CD4-positive, alpha-beta memory T cell (primary cell): Measurements from ENCODE around the gene LHX1. TPM values are rescaled to one million over a fixed set of nuclear protein-coding genes. Genes with fewer than 3 reads are reported as not detected.

Experiments
- CTCF ChIA-PET: fragments of 350-600 bp; sonication (Branson Sonifier 250); formaldehyde crosslinking; loops from one replicate; lab custom pipeline; 2021; ENCODE audit warnings: inconsistent platforms; ENCODE audit not compliant: partially characterized antibody; lab: Charles Lee
- POLR2A ChIA-PET: fragments of 350-600 bp; sonication (Branson Sonifier 250); formaldehyde crosslinking; loops from one replicate; lab custom pipeline; 2021; ENCODE audit not compliant: partially characterized antibody; lab: Charles Lee
- DNase-seq, 5 donors: peaks; one replicate each; pipeline versions ENCODE4 v3.0.0 to v3.0.0-alpha.2; 2020 to 2022; ENCODE audit warnings: mixed read lengths in 1 of 5
- H3K27ac ChIP-seq: one replicate; pipeline ENCODE4 v1.7.0; 2013; ENCODE audit warnings: low read depth, low read length
- H3K27me3 ChIP-seq: 2 replicates; pipeline ENCODE4 v1.7.0; 2013; ENCODE audit warnings: mild to moderate bottlenecking, low read length, moderate library complexity; ENCODE audit not compliant: insufficient read depth
- H3K36me3 ChIP-seq: 2 replicates; pipeline ENCODE4 v1.7.0; 2013; ENCODE audit warnings: mild to moderate bottlenecking, low read length, moderate library complexity; ENCODE audit not compliant: insufficient read depth
- H3K4me1 ChIP-seq: 2 replicates; pipeline ENCODE4 v1.7.0; 2013; ENCODE audit warnings: mild to moderate bottlenecking, low read length, moderate library complexity; ENCODE audit not compliant: insufficient read depth
- H3K4me3 ChIP-seq, 2 donors: one replicate each; pipeline ENCODE4 v1.7.0; 2013; ENCODE audit warnings: low read length in 2 of 2, mild to moderate bottlenecking in 1 of 2
- H3K9me3 ChIP-seq, 2 donors: one replicate each; pipeline ENCODE4 v1.7.0; 2013; ENCODE audit warnings: low read length in 2 of 2, control low read depth in 1 of 2; ENCODE audit not compliant: control insufficient read depth in 1 of 2
- H3K27ac Mint-ChIP-seq, 7 donors: one replicate each; pipeline ENCODE4 v1.8.0; 2020 to 2021; ENCODE audit warnings: mixed read lengths in 7 of 7, mild to moderate bottlenecking in 6 of 7, inconsistent platforms in 3 of 7, moderate library complexity in 3 of 7
- H3K27me3 Mint-ChIP-seq, 2 donors: one replicate each; pipeline ENCODE4 v1.8.0; 2020 to 2021; ENCODE audit warnings: mixed read lengths in 2 of 2
- H3K36me3 Mint-ChIP-seq, 2 donors: one replicate each; pipeline ENCODE4 v1.8.0; 2020 to 2021; ENCODE audit warnings: mixed read lengths in 2 of 2, inconsistent platforms in 1 of 2, mild to moderate bottlenecking in 1 of 2
- H3K4me1 Mint-ChIP-seq, 4 donors: one replicate each; pipeline ENCODE4 v1.8.0; 2020 to 2021; ENCODE audit warnings: mixed read lengths in 4 of 4, mild to moderate bottlenecking in 1 of 4
- H3K4me3 Mint-ChIP-seq, 8 donors: one replicate each; pipeline ENCODE4 v1.8.0; 2020 to 2021; ENCODE audit warnings: mixed read lengths in 8 of 8, mild to moderate bottlenecking in 7 of 8, moderate library complexity in 6 of 8, inconsistent platforms in 3 of 8
- H3K9me3 Mint-ChIP-seq, 8 donors: one replicate each; pipeline ENCODE4 v1.8.0; 2020 to 2021; ENCODE audit warnings: mixed read lengths in 8 of 8, mild to moderate bottlenecking in 5 of 8, inconsistent platforms in 3 of 8, moderate library complexity in 1 of 8
- intact Hi-C: fragments of 100-400 bp; cut with micrococcal nuclease; formaldehyde crosslinking; loops from one replicate; pipeline ENCODE4 v1.15.1; 2023
- polyA plus RNA-seq, 2 donors: library from polyadenylated mRNA; unstranded; fragments of 300-500 nt; fragmentation: Illumina TruSeq; gene quantifications; one replicate each; pipeline ENCODE4 v1.2.3, GENCODE V29; 2021
- total RNA-seq, 2 experiments: library from RNA; stranded (reverse); gene quantifications; one replicate each; pipeline ENCODE4 v1.2.3, GENCODE V29; 2021

The LHX1 gene
- total RNA-seq: not detected
- polyA plus RNA-seq: not detected

DNA sequence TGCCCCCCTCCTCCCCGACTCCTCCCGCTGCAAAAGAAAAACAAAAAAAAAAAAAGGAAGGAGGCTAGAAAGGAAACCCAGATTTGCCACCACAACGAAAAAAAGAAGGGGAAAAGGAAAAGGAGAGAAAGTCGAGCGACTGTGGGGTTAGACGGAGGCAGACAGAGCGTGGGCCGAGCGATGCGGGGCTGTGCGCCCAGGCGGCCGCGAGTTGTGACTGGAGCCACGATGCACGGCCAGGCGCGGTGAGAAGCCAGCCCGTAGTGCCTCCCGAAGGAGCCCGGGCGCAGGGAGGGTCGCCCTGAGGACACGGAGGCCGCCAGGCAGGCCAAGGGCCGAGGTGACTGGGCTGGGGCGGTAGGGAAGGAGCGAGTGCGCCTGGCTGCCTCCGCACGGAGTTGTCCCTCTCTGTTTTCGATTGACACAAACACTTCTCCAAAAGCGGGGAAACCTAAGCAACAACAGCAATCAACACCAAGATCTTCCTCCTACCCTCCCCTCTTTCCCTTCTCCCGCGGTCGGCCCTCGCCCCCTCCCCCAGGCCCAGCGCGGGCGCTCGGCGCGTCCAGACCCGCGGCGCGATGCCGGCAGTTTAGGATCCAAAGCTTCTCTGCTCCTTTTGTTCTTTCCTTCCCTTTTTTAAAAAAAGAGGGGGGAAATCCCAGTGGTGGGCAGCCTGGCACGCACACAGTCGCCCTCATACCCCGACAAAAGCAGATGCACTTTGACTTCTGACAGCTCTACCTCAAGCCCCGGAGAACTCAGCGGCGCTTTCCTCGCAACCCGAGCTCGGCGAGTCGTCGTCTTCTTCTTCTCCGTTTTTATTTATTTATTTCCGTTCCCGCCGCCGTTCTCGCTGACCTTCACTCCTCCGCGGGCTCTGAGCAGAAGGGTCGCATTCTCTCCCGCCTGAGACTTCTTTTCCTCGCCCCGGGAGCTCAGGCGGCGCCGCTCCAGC is at the start of gene LHX1:
LHX1 (plus strand) TSS at position 475 of the 958 bp plus-strand sequence. CDS start 723 bp downstream, outside the sequence.
- H3K27me3 ChIP-seq: peaks cover 93% of the 10 kb centered on the region
- no peak within 1 kb of the TSS for H3K27ac ChIP-seq
- ChIA-PET POLR2A (interaction anchor here (1.6 to 3.8 kb wide), 4 partner anchors 7 to 12 kb away, joined by 5 to 17 read pairs (median 10); partner anchors contain the start of gene AATF), CTCF (interaction anchor here (1.0 kb wide), 1 partner anchor 12 kb away, joined by 4 read pairs; the partner anchor contains the start of gene AATF)
- intact Hi-C loops: no loop called here
- Mint-ChIP-seq H3K9me3 (peaks cover 0 to 27% (median 2%) of the 10 kb centered on the region in 8 donors), H3K4me1 (peaks cover 42 to 87% (median 62%) of the 10 kb centered on the region in 4 donors), H3K36me3 (peaks cover 0 to 2% of the 10 kb centered on the region in 2 donors), H3K27ac (peak within 1 kb of the TSS in 6 of 7 donors; percentile 3 to 86 (median 76)), H3K27me3 (peaks cover 72 to 73% of the 10 kb centered on the region in 2 donors), H3K4me3 (peak within 1 kb of the TSS; percentile 71 to 88 (median 83))
- DNase-seq: peak in 2 of 5 donors; percentile 25 to 32
- H3K4me1 ChIP-seq: peaks cover 81% of the 10 kb centered on the region
- peak within 1 kb of the TSS in 1 of 2 donors; percentile 35 for H3K4me3 ChIP-seq
- H3K36me3 ChIP-seq: no peaks in the 10 kb centered on the region
- no peaks in the 10 kb centered on the region for H3K9me3 ChIP-seq

DNA sequence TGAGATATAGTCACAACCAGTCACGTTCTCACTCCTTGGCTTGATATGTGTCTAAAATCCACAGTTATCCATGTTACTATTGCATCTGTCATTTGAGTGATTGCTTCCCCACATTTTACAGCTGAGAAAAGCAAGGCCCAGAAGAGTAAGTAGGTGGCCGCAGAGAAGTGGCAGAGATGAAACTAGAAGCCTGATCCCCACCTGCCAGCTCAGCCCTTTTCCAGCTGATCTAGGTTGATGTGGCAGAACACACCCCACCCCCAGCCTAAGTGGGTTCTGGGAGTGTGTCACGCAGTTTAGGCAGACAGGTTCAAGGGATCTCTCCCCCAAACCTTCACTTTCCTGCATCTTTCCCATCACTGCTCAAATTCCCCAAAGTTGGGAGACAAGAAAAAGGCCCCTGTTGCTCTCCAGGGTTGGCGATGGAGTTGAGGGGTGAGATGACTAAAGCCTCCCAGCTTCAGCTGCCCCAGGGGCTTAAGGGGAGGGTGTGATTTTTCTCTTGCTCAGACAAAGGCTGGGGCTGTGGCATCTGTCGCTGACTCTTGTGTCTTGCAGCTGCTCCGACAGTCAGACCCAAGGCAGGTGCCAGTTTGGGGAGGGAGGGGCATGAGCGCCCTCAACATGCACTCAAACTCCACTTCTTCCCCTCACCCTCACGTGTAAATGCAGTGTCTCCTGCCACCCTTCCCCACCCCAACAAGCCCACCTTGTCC is 48.9 kb upstream of the LHX1 start:
- peaks cover 16 to 30% of the 10 kb centered on the region in 2 donors for H3K27me3 Mint-ChIP-seq
- no peak overlapping the region for H3K27ac Mint-ChIP-seq

DNA sequence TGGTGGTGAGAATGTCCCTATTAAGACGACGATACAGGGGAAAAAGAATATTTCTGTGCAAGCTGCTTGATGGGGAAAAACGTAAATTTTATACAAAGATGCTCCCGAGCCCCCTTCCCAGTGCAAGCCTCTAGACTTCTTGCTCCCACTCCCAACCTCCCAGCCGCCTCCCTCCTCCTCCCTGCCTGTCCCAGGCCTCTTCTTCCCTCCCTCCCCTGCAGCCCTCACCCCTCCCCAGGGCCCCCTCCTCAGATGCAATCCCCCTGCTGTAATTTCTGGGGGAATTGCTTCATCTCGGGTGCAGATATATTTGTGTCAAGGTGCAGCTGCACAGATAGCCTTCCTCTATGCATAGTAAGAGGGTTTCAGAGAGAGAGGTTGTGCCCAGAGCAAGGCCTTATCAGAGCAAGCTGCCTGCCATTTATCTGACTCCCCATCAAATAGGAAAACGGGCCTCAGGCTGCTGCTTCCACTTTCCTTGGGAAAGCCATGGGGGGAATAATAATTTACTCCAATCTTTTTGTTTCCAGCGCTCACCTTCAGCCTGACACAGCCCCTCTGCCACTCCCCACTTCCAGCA is 47.4 kb upstream of the LHX1 start:
- H3K4me3 Mint-ChIP-seq: no peak overlapping the region
- no peaks in the 10 kb centered on the region for H3K4me1 Mint-ChIP-seq
- H3K27ac Mint-ChIP-seq: no peak overlapping the region
- no peaks in the 10 kb centered on the region for H3K36me3 ChIP-seq
- ChIA-PET POLR2A (no interaction called here), CTCF (no interaction called here)
- H3K4me3 ChIP-seq: no peak overlapping the region
- peaks cover 16 to 28% of the 10 kb centered on the region in 2 donors for H3K27me3 Mint-ChIP-seq
- H3K4me1 ChIP-seq: no peaks in the 10 kb centered on the region
- no peak for DNase-seq
- H3K27ac ChIP-seq: no peak overlapping the region
- H3K27me3 ChIP-seq: no peaks in the 10 kb centered on the region
- peaks cover 0 to 4% (median 0%) of the 10 kb centered on the region in 8 donors for H3K9me3 Mint-ChIP-seq
- intact Hi-C loops: no loop called here
- H3K36me3 Mint-ChIP-seq: no peaks in the 10 kb centered on the region
- H3K9me3 ChIP-seq: no peaks in the 10 kb centered on the region

More for the DNA sequence above, 48.9 kb upstream of the LHX1 start:
- DNase-seq: no peak
- Histone ChIP-seq H3K4me1 (no peaks in the 10 kb centered on the region), H3K4me3 (no peak overlapping the region), H3K9me3 (no peaks in the 10 kb centered on the region), H3K27me3 (no peaks in the 10 kb centered on the region), H3K36me3 (no peaks in the 10 kb centered on the region), H3K27ac (no peak overlapping the region)
- intact Hi-C loops: no loop called here
- ChIA-PET POLR2A (no interaction called here), CTCF (no interaction called here)
- Mint-ChIP-seq H3K9me3 (peaks cover 0 to 4% (median 0%) of the 10 kb centered on the region in 8 donors), H3K4me3 (no peak overlapping the region), H3K4me1 (no peaks in the 10 kb centered on the region), H3K36me3 (no peaks in the 10 kb centered on the region)

DNA sequence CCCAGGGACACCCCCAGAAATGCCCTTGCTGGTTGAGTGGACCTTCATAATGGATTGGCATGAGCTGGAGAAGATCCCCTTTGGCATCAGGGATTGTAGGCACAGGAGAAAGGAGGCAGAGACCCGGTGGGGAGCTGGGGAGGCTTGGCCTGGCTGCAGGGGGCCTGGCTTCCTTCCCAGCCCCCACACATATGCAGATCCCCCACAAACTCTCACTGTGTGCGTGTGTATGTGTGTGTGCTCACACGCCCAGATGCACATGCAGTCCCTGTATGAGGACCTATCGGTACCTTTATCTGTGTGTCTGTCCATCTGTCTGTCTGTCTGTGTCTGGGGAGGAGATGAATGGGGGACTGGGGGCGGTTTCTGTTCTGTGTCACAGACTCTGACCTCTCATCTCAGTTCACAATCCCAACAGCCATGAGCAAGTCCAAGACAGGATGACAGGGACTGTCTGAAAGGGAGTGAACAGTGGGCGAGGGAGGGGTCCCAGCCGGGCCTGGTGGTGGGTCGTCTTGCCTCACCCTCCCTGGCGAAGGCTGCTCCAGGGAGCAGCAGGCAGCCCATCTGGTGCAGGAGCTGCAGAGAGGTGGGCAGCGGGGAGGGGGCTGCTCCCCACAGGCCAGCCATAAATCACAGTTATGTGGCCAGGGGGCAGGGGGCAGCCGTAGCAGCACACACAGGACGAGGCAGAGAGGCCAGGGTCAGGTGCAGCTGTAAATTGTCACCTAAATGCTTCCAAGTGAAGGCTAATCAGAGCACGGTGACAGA is 46.7 kb upstream of the LHX1 start:
- no peak overlapping the region for H3K27ac Mint-ChIP-seq
- Histone ChIP-seq H3K4me3 (no peak overlapping the region), H3K36me3 (no peaks in the 10 kb centered on the region), H3K27ac (no peak overlapping the region), H3K27me3 (no peaks in the 10 kb centered on the region), H3K4me1 (no peaks in the 10 kb centered on the region), H3K9me3 (no peaks in the 10 kb centered on the region)
- intact Hi-C loops: no loop called here
- peaks cover 13 to 24% of the 10 kb centered on the region in 2 donors for H3K27me3 Mint-ChIP-seq
- no peak for DNase-seq
- peaks cover 0 to 4% (median 0%) of the 10 kb centered on the region in 8 donors for H3K9me3 Mint-ChIP-seq
- H3K4me3 Mint-ChIP-seq: no peak overlapping the region
- H3K36me3 Mint-ChIP-seq: no peaks in the 10 kb centered on the region
- ChIA-PET CTCF (no interaction called here), POLR2A (no interaction called here)
- H3K4me1 Mint-ChIP-seq: no peaks in the 10 kb centered on the region

DNA sequence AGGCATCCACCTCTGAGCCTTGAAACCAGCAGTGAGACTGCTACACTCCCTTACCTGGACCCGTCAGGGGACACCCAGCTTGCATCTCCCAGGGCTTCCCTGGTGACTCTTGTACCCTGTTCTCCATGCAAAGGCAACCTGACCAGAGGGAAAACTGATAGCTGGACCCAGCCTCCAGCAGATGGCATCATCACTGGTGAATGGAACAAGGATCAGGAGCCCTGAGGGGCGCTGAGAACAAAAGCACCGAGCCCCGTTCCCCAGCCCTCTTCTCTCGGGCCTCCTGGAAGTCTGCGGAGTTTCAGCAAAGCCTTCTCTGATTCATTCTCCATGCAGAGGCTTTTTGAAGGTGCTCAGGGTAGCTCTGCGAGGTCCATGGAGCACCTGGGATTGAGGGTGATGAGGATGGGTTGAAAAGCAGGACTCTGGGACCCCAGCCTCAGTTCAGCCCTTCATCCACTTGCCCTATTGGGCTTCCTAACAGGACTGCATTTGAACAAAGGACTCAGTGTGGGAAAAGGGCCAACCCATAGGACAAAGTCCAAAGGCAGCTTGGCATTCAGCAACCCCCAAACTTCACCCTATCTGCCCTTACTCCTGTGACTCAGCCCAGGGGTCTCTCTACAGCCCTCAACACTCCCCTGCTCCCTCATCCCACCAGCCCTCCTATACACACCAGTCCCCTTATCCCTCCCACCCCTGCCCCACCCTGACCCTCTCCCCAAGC is 45.0 kb upstream of the LHX1 start:
- ChIA-PET CTCF (no interaction called here), POLR2A (no interaction called here)
- no peak overlapping the region for H3K4me3 ChIP-seq
- H3K4me1 ChIP-seq: no peaks in the 10 kb centered on the region
- no peaks in the 10 kb centered on the region for H3K9me3 ChIP-seq
- H3K36me3 ChIP-seq: no peaks in the 10 kb centered on the region
- intact Hi-C loops: no loop called here
- Mint-ChIP-seq H3K4me1 (no peaks in the 10 kb centered on the region), H3K4me3 (no peak overlapping the region), H3K27ac (no peak overlapping the region), H3K9me3 (peaks cover 0 to 3% (median 0%) of the 10 kb centered on the region in 8 donors), H3K27me3 (peaks cover 8 to 16% of the 10 kb centered on the region in 2 donors), H3K36me3 (no peaks in the 10 kb centered on the region)
- DNase-seq: no peak
- no peak overlapping the region for H3K27ac ChIP-seq
- H3K27me3 ChIP-seq: no peaks in the 10 kb centered on the region

DNA sequence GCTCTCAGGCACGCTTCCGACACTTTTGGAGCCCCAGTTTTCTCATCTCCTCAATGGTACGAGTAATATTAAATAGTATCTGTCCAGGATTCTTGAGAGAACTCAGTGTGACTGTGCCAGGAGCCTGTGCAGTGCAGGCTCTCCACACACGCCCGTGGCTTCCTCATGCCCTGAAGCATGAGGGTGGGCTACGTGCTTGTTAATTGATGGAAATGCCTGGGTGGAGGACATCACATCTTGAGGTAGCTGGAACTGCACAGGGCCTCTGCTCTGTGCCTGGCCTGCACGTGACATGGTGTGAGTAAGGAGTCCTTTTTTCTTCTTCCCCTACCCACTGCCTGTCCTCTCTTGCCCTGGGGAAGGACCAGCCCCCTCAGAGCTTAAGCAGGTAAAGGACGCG is 43.1 kb upstream of the LHX1 start:
- intact Hi-C loops: no loop called here
- Mint-ChIP-seq H3K4me1 (no peaks in the 10 kb centered on the region), H3K36me3 (no peaks in the 10 kb centered on the region), H3K27me3 (peaks cover 6 to 14% of the 10 kb centered on the region in 2 donors), H3K9me3 (no peaks in the 10 kb centered on the region), H3K4me3 (no peak overlapping the region), H3K27ac (no peak overlapping the region)
- Histone ChIP-seq H3K27ac (no peak overlapping the region), H3K4me1 (no peaks in the 10 kb centered on the region), H3K36me3 (no peaks in the 10 kb centered on the region), H3K27me3 (no peaks in the 10 kb centered on the region), H3K4me3 (no peak overlapping the region), H3K9me3 (no peaks in the 10 kb centered on the region)
- CTCF ChIA-PET: no interaction called here
- DNase-seq: no peak
- POLR2A ChIA-PET: no interaction called here
